NT2/D1 (cell line): ENCODE results near the gene ZFYVE1.

ENCODE experiments used
- YY1 ChIP-seq: IDR thresholded peaks from 2 replicates; pipeline ENCODE4 v1.6.1; 2011; ENCODE audit not compliant: insufficient read length, insufficient read depth
- ZNF274 ChIP-seq: IDR thresholded peaks from 2 replicates; pipeline ENCODE4 v1.6.1; 2011; ENCODE audit warnings: mild to moderate bottlenecking, low read depth, low read length

- TF ChIP-seq ZNF274 (no peak), YY1 (no peak)
Measured at GRCh38 chr14:72970058-72970630, 56.8 kb downstream of the ZFYVE1 start.
